HFFc6 (cell line): ENCODE data around the gene KIFBP. TPM values are rescaled to one million over a fixed set of nuclear protein-coding genes. Genes with fewer than 3 reads are reported as not detected.

Experiments used
- DNase-seq: peaks from one replicate; pipeline ENCODE4 v3.0.0-alpha.2; 2018
- H3K27ac Mint-ChIP-seq: 2 replicates; pipeline ENCODE4 v1.8.0; 2020; ENCODE audit warnings: mild to moderate bottlenecking, mixed read lengths
- H3K27me3 Mint-ChIP-seq: 2 replicates; pipeline ENCODE4 v1.8.0; 2021; ENCODE audit warnings: mild to moderate bottlenecking, moderate library complexity, mixed read lengths; ENCODE audit not compliant: insufficient read depth
- H3K36me3 Mint-ChIP-seq: 2 replicates; pipeline ENCODE4 v1.8.0; 2021; ENCODE audit warnings: low read depth, mixed read lengths
- H3K4me1 Mint-ChIP-seq: 2 replicates; pipeline ENCODE4 v1.8.0; 2020; ENCODE audit warnings: low read depth, mixed read lengths
- H3K4me3 Mint-ChIP-seq: 2 replicates; pipeline ENCODE4 v1.8.0; 2020; ENCODE audit warnings: mild to moderate bottlenecking, moderate library complexity, mixed read lengths
- H3K9me3 Mint-ChIP-seq: 2 replicates; pipeline ENCODE4 v1.8.0; 2020; ENCODE audit warnings: mild to moderate bottlenecking, mixed read lengths
- total RNA-seq, 6 experiments: library from RNA; stranded (reverse); fragmentation: NEBNext Ultra II Directional; extraction: Animal tissue kit (Norgen Biotek cat#: 25700); gene quantifications; 2 replicates in 1 of 6; 3 replicates in 5 of 6; pipeline ENCODE4 v1.2.3, GENCODE V29; 2021
- TF ChIP-seq, protein P1 (sequence below): fragments of 200-600 bp; sonication (generic); IDR thresholded peaks from 2 replicates; pipeline ENCODE4 v1.5.0; 2021; ENCODE audit warnings: antibody characterized with exemption, mild to moderate bottlenecking

The KIFBP gene
- total RNA-seq, 6 experiments from 2014 or later: 43.6 to 56.2 (median 51.9) TPM

DNA sequence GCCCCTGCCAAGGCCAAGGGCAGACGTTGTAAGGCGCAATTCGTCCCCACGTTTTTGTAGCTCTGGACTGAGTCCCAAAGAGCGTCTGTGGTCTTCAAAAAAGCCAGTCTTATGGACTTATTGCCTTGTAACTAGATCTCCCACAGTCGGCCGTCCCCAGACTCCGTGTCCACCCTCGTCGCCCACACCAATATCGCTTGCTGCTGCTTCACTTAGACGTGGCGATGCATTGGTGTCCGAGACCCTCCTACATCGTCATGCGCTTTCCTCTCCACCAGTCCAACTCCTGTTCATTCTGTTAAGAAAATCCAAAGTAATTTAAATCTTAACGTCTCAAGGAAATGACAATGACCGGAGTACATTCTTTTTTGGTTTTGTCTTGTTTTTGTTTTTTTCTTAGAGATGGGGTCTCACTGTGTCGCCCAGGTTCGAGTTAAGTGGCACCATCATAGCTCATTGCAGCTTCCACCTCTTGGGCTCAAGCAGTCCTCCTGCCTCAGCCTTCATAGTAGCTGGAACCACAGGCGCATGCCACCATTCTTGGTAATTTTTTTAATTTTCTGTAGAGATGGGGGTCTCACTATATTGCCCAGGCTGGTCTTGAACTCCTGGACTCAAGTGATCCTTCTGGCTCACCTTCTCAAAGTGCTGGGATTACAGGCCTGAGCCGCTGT, 851 bp downstream of the KIFBP start:
- DNase-seq: no peak
- TF ChIP-seq, protein P1, sequence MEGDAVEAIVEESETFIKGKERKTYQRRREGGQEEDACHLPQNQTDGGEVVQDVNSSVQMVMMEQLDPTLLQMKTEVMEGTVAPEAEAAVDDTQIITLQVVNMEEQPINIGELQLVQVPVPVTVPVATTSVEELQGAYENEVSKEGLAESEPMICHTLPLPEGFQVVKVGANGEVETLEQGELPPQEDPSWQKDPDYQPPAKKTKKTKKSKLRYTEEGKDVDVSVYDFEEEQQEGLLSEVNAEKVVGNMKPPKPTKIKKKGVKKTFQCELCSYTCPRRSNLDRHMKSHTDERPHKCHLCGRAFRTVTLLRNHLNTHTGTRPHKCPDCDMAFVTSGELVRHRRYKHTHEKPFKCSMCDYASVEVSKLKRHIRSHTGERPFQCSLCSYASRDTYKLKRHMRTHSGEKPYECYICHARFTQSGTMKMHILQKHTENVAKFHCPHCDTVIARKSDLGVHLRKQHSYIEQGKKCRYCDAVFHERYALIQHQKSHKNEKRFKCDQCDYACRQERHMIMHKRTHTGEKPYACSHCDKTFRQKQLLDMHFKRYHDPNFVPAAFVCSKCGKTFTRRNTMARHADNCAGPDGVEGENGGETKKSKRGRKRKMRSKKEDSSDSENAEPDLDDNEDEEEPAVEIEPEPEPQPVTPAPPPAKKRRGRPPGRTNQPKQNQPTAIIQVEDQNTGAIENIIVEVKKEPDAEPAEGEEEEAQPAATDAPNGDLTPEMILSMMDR: no peak
- H3K36me3 Mint-ChIP-seq: peaks cover 23% of the 10 kb centered on the region

DNA sequence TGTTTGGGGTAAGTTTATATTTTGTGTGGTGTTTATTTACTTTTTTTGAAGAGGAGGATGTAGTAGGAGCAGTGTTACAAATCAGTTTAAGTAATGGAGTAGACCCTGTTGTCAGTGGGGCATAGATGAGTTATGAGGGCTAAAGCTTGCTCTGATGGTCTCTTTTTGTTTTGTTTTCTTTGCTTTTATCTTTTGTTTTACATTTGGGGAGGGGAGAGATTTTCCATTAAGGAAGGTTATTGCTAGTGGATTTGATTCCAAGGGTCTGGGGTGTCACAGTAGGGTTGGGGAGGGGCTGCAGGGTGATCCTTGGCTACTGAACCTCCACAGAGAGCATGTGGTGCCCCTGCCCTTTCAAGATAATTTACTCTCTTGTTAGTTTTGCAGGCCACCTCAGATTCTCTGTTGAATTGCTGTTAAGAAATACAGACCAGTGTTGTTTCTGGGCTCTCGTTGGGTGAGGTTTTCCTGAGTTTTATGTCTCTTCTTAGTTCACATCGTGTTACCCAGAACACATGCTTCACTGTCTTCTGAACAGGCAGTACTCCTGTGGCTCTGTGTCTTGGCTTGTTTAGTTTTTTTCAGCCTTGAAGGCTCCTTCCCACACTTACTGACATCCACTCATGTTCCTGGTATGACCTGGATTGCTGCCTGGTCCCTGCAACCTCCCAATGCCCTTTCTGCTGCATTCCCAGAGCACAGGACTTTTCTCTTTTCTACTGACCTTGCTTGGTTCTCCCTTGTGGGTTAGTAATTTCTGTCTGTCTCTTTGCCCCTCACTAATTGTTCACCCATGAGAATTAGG, 4.2 kb downstream of the KIFBP start:
- peak overlapping the region; percentile 74 for H3K4me3 Mint-ChIP-seq
- peak overlapping the region; percentile 87 for H3K27ac Mint-ChIP-seq

More for the DNA sequence above, 851 bp downstream of the KIFBP start:
- Mint-ChIP-seq H3K9me3 (no peaks in the 10 kb centered on the region), H3K4me1 (peaks cover 59% of the 10 kb centered on the region), H3K27ac (peak overlapping the region; percentile 95), H3K27me3 (peaks cover 5% of the 10 kb centered on the region), H3K4me3 (peak overlapping the region; percentile 99)

DNA sequence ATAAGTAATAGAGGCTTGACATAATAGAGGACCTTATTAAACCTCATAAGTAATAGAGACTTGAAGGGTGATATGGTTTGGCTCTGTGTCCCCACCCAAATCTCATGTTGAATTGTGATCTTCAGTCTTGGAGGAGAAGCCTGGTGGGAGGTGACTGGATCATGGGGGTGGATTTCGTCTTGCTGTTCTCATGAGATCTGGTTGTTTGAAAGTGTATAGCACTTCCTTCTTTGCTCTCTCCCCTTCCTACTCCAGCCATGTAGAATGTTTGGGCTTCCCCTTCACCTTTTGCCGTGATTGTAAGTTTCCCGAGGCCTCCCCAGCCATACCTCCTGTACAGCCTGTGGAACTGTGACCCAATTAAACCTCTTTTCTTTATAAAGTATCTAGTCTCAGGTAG, 8.6 kb downstream of the KIFBP start:
- H3K9me3 Mint-ChIP-seq: no peaks in the 10 kb centered on the region
- peaks cover 30% of the 10 kb centered on the region for H3K4me1 Mint-ChIP-seq
- peaks cover 4% of the 10 kb centered on the region; the same call in 1 of the 2 replicates for H3K36me3 Mint-ChIP-seq
- H3K4me3 Mint-ChIP-seq: no peak overlapping the region
- TF ChIP-seq, protein P1: no peak
- no peaks in the 10 kb centered on the region for H3K27me3 Mint-ChIP-seq
- peak overlapping the region; percentile 77 for H3K27ac Mint-ChIP-seq
- no peak for DNase-seq

More for the DNA sequence above, 4.2 kb downstream of the KIFBP start:
- peaks cover 23% of the 10 kb centered on the region for H3K36me3 Mint-ChIP-seq
- TF ChIP-seq, protein P1: no peak
- peak; percentile 93 for DNase-seq
- peaks cover 59% of the 10 kb centered on the region for H3K4me1 Mint-ChIP-seq
- H3K9me3 Mint-ChIP-seq: no peaks in the 10 kb centered on the region
- H3K27me3 Mint-ChIP-seq: peaks cover 5% of the 10 kb centered on the region

DNA sequence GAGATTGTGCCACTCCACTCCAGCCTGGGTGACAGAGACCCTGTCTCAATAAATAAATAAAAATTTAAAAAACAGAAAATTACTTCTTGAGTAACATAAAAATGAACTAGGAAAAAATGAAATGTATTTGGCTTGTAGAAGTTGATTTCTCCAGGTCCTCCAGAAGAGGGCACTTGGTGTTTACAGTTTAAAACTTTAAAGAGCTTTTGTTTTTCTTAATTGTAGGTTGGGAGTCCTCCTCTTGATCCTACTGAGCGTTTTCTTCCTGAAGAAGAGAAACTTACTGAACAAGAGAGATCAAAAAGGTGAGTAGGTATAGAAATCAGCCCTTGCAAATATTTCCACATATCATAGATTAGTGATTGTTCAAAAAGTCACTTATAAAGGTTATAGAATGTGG, 16.2 kb downstream of the KIFBP start:
- TF ChIP-seq, protein P1: peak; percentile 81
- Mint-ChIP-seq H3K27ac (no peak overlapping the region; the same call in 1 of the 2 replicates), H3K4me1 (peaks cover 15% of the 10 kb centered on the region), H3K4me3 (no peak overlapping the region), H3K36me3 (peaks cover 7% of the 10 kb centered on the region; the same call in 1 of the 2 replicates), H3K27me3 (no peaks in the 10 kb centered on the region), H3K9me3 (no peaks in the 10 kb centered on the region)
- peak; percentile 62 for DNase-seq

DNA sequence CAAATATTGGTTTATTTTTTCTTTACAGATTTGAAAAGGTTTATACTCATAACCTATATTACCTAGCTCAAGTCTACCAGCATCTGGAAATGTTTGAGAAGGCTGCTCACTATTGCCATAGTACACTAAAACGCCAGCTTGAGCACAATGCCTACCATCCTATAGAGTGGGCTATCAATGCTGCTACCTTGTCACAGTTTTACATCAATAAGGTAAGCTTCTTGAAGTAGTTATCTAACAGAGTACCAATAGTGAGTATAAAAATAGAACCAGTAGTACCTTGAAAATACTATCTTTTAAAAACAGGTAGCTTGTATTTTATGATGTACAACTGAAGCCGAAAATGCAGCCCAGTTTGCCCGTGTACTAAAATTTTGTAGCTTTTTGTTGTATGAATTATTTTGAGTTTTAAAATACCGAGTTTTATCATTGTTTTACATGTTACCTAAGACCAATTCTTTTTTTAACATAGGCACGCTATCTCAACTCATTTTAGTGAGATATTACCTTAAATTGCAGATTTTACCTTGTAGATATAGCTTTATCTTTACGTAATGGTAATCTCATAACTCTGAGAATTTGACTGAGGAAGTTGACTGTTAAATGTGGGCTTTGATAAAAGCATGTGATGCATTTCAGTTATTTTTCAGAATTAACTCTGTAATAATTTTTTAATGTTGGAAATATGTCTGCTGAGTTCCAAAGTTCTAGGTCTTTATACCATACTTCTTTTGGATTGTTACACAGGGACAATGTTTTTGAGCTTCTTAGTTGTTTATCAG, 17.3 kb downstream of the KIFBP start:
- H3K4me3 Mint-ChIP-seq: no peak overlapping the region
- no peak for DNase-seq
- no peaks in the 10 kb centered on the region for H3K27me3 Mint-ChIP-seq
- H3K4me1 Mint-ChIP-seq: peaks cover 20% of the 10 kb centered on the region
- no peaks in the 10 kb centered on the region for H3K9me3 Mint-ChIP-seq
- TF ChIP-seq, protein P1: no peak
- peaks cover 7% of the 10 kb centered on the region; the same call in 1 of the 2 replicates for H3K36me3 Mint-ChIP-seq
- H3K27ac Mint-ChIP-seq: no peak overlapping the region
